AG09309 (cell line): ENCODE data around the gene SMPD3.

Source experiments
- DNase-seq: peaks from one replicate; pipeline ENCODE4 v3.0.0-alpha.2; 2010; ENCODE audit warnings: low read depth
- H3K4me3 ChIP-seq: 2 replicates; pipeline ENCODE4 v1.5.1; 2011; ENCODE audit warnings: mild to moderate bottlenecking, low read depth, low read length, moderate library complexity; ENCODE audit not compliant: control insufficient read depth
- CTCF ChIP-seq: IDR thresholded peaks from 2 replicates; pipeline ENCODE4 v1.5.1; 2011; ENCODE audit warnings: mild to moderate bottlenecking, low read depth, low read length, inconsistent platforms; ENCODE audit not compliant: insufficient read depth, control insufficient read depth; ENCODE audit errors: missing control alignments

The SMPD3 gene

GRCh38 chr16:68490829-68491575 lies 42.7 kb upstream of the SMPD3 start:
- peak; percentile 16 for DNase-seq
- H3K4me3 ChIP-seq, result no peak overlapping the region
- no peak for TF ChIP-seq CTCF

- no peak for TF ChIP-seq CTCF
- H3K4me3 ChIP-seq, result no peak overlapping the region
- DNase-seq, result no peak
Observed at GRCh38 chr16:68490358-68490757, 42.0 kb upstream of the SMPD3 start.

GRCh38 chr16:68488554-68488953 lies 40.2 kb upstream of the SMPD3 start:
- no peak for DNase-seq
- TF ChIP-seq CTCF, result no peak
- no peak overlapping the region for H3K4me3 ChIP-seq

- no peak for TF ChIP-seq CTCF
- H3K4me3 ChIP-seq, result no peak overlapping the region
- no peak for DNase-seq
Observed at GRCh38 chr16:68487669-68488068, 39.4 kb upstream of the SMPD3 start.

GRCh38 chr16:68487203-68487514 lies 38.9 kb upstream of the SMPD3 start:
- no peak for TF ChIP-seq CTCF
- DNase-seq, result no peak
- H3K4me3 ChIP-seq, result no peak overlapping the region

GRCh38 chr16:68486502-68487202 lies 38.3 kb upstream of the SMPD3 start:
- no peak for TF ChIP-seq CTCF
- no peak for DNase-seq

More at GRCh38 chr16:68486502-68487202, 38.3 kb upstream of the SMPD3 start:
- H3K4me3 ChIP-seq, result no peak overlapping the region
